Activated CD4-positive, alpha-beta T cell treated with anti-CD3 and anti-CD28 coated beads for 36 hours (primary cell): Measurements from ENCODE around the gene PSMD8. TPM values are rescaled to one million over a fixed set of nuclear protein-coding genes. Genes with fewer than 3 reads are reported as not detected.

ENCODE experiments used
- ATAC-seq: fragments of 200-7000 bp; cut with Tn5 transposase; one replicate; pipeline ENCODE4 v1.10.0; 2021; ENCODE audit warnings: mild to moderate bottlenecking, moderate library complexity
- CTCF ChIA-PET: fragments of 350-600 bp; sonication (Branson Sonifier 250); formaldehyde crosslinking; loops from one replicate; lab custom pipeline; 2021; ENCODE audit warnings: antibody characterized with exemption; lab: Charles Lee
- POLR2A ChIA-PET: fragments of 350-600 bp; sonication (Branson Sonifier 250); formaldehyde crosslinking; loops from one replicate; lab custom pipeline; 2021; ENCODE audit warnings: antibody characterized with exemption, inconsistent platforms; lab: Charles Lee
- DNase-seq: peaks from one replicate; pipeline ENCODE4 v3.0.0-alpha.2; 2020
- H3K27ac Mint-ChIP-seq: one replicate; pipeline ENCODE4 v1.8.0; 2021; ENCODE audit warnings: mixed read lengths
- H3K27me3 Mint-ChIP-seq: one replicate; pipeline ENCODE4 v1.8.0; 2021; ENCODE audit warnings: mixed read lengths
- H3K36me3 Mint-ChIP-seq: one replicate; pipeline ENCODE4 v1.8.0; 2021; ENCODE audit warnings: low read depth, mixed read lengths
- H3K4me1 Mint-ChIP-seq: one replicate; pipeline ENCODE4 v1.8.0; 2021; ENCODE audit warnings: mixed read lengths
- H3K4me3 Mint-ChIP-seq: one replicate; pipeline ENCODE4 v1.8.0; 2021; ENCODE audit warnings: mild to moderate bottlenecking, moderate library complexity, mixed read lengths
- H3K9me3 Mint-ChIP-seq: one replicate; pipeline ENCODE4 v1.8.0; 2021; ENCODE audit warnings: low read depth, mixed read lengths
- intact Hi-C, 2 experiments: fragments of 100-400 bp; cut with DNase I in 1 of 2; cut with micrococcal nuclease in 1 of 2; formaldehyde crosslinking; loops; one replicate each; pipeline versions ENCODE4 v1.14.2 to v1.15.1; 2022 to 2024; cut with DNase I, micrococcal nuclease
- total RNA-seq, 2 experiments: library from RNA; stranded (reverse); gene quantifications; one replicate each; pipeline ENCODE4 v1.2.3, GENCODE V29; 2021

Gene PSMD8
- total RNA-seq, 2 experiments from 2014 or later: 219 to 275 TPM

DNA sequence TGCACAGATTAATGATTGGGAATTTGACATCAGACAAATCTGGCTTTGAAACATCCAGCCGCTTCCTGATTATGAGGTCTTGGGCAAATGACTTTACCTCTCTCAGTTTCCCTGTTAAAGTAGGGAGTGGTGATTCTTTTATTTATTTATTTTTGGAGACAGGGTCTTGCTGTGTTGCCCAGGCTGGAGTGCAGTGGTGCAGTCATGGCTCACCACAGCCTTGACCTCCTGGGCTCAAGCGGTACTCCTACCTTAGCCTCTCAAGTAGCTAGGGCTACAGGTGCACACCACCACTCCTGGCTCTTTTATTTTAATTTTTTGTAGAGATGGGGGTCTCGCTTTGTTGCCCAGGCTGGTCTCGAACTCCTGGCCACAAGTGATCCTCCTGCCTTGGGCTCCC lies 2.7 kb downstream of the PSMD8 start:
- ATAC-seq: no peak
- CTCF ChIA-PET: no interaction called here

DNA sequence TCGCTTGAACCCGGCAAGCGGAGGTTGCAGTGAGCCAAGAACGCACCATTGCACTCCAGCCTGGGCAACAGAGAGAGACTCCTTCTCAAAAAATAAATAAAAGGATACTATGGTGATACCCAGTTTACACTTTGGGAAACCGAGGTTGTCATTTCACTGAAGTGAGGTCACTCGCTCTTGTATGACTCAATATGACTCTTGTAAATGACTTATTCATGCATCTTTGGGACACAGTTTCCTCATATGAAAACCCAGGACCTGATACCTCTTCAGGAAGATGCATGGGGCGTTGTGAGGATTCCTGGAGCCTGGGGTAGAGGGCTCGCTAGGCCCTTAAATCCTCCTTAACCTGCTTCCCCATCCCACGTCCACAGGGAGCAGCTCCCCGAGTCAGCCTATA lies 4.5 kb downstream of the PSMD8 start:
- DNase-seq: no peak
- intact Hi-C loops: no loop called here
- Mint-ChIP-seq H3K36me3 (peaks cover 73% of the 10 kb centered on the region), H3K4me3 (no peak overlapping the region), H3K4me1 (peaks cover 26% of the 10 kb centered on the region), H3K9me3 (no peaks in the 10 kb centered on the region), H3K27ac (no peak overlapping the region), H3K27me3 (no peaks in the 10 kb centered on the region)
- POLR2A ChIA-PET: no interaction called here
- CTCF ChIA-PET: interaction anchor here (0.7 kb wide), 1 partner anchor 1119 kb away, joined by 4 read pairs; no protein-coding TSS in a partner anchor
- no peak for ATAC-seq

More for the DNA sequence above, 2.7 kb downstream of the PSMD8 start:
- DNase-seq: no peak
- Mint-ChIP-seq H3K27me3 (no peaks in the 10 kb centered on the region), H3K4me3 (no peak overlapping the region), H3K27ac (peak overlapping the region; percentile 31), H3K36me3 (peaks cover 57% of the 10 kb centered on the region), H3K9me3 (no peaks in the 10 kb centered on the region), H3K4me1 (peaks cover 26% of the 10 kb centered on the region)
- intact Hi-C loops: no loop called here
- POLR2A ChIA-PET: no interaction called here

DNA sequence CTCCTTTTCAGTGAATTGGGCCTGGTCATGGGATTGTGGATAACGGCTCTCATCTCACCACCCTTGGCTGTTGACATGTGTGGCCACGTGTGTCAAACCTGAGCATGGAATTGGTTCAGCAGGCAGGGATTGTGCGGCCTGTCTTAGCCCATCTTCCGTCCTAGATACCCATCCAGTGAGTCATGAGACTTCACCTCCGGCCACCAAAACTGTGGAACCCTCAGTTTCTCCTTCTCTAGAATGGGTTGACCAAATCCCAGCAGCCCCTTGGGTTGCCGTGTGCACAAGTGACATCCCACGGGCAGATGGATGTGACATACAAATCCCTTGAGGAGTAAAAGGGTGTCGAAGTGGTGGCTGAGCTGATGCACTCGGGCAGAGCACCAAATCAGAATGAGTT lies 6.8 kb downstream of the PSMD8 start:
- Mint-ChIP-seq H3K36me3 (peaks cover 75% of the 10 kb centered on the region), H3K4me1 (peaks cover 12% of the 10 kb centered on the region), H3K27ac (no peak overlapping the region), H3K4me3 (no peak overlapping the region), H3K27me3 (no peaks in the 10 kb centered on the region), H3K9me3 (no peaks in the 10 kb centered on the region)
- ChIA-PET CTCF (no interaction called here), POLR2A (no interaction called here)
- intact Hi-C loops: no loop called here
- ATAC-seq (no peak), DNase-seq (no peak)

DNA sequence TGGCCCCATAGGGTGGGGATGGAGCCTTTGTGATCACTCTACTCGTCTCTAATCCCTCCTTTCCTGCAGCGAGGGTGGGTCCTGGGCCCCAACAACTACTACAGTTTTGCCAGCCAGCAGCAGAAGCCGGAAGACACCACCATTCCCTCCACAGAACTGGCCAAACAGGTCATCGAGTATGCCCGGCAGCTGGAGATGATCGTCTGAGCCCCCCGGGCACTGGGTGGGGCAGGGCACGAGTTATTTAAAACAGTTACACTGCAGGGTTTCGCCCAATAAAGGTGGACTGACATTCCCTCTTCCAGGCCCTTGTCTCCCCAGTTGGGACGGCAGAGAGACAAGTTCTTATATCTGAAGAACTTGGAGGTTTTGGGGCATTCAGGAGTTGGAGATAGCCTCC lies 8.8 kb downstream of the PSMD8 start:
- Mint-ChIP-seq H3K4me3 (no peak overlapping the region), H3K27me3 (peaks cover 4% of the 10 kb centered on the region), H3K4me1 (peaks cover 12% of the 10 kb centered on the region), H3K9me3 (no peaks in the 10 kb centered on the region), H3K36me3 (peaks cover 66% of the 10 kb centered on the region), H3K27ac (no peak overlapping the region)
- CTCF ChIA-PET: no interaction called here
- POLR2A ChIA-PET: no interaction called here
- intact Hi-C loops: no loop called here
- ATAC-seq: no peak
- DNase-seq: no peak

DNA sequence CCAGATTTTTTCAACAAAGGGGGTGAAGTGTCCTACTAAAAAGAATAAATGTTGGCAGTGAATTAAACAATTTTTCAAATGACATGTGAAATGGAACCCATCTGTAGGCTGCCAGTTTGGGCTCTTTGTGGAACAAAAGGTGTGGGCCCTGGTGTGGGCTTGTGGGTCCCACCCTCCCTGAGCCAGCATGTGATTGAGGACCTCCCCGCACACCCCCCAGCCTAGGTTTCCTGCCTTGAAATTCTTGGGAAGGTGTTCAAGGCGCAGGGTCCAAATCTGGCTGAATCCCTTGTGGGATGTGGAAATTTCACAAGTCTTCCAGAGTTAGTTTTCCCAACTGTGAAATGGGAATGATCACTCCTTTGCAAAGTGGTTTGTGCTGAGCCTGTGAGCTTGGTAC lies 9.4 kb downstream of the PSMD8 start:
- Mint-ChIP-seq H3K9me3 (no peaks in the 10 kb centered on the region), H3K4me1 (peaks cover 14% of the 10 kb centered on the region), H3K36me3 (peaks cover 66% of the 10 kb centered on the region), H3K27ac (no peak overlapping the region), H3K4me3 (no peak overlapping the region), H3K27me3 (peaks cover 4% of the 10 kb centered on the region)
- ATAC-seq (no peak), DNase-seq (no peak)
- ChIA-PET POLR2A (interaction anchor here (0.8 kb wide), 1 partner anchor 9 kb away, joined by 3 read pairs; the partner anchor contains the start of gene PSMD8), CTCF (interaction anchor here (1.0 kb wide), 1 partner anchor 19 kb away, joined by 4 read pairs; the partner anchor contains the start of gene FAM98C)
- intact Hi-C loops: no loop called here

DNA sequence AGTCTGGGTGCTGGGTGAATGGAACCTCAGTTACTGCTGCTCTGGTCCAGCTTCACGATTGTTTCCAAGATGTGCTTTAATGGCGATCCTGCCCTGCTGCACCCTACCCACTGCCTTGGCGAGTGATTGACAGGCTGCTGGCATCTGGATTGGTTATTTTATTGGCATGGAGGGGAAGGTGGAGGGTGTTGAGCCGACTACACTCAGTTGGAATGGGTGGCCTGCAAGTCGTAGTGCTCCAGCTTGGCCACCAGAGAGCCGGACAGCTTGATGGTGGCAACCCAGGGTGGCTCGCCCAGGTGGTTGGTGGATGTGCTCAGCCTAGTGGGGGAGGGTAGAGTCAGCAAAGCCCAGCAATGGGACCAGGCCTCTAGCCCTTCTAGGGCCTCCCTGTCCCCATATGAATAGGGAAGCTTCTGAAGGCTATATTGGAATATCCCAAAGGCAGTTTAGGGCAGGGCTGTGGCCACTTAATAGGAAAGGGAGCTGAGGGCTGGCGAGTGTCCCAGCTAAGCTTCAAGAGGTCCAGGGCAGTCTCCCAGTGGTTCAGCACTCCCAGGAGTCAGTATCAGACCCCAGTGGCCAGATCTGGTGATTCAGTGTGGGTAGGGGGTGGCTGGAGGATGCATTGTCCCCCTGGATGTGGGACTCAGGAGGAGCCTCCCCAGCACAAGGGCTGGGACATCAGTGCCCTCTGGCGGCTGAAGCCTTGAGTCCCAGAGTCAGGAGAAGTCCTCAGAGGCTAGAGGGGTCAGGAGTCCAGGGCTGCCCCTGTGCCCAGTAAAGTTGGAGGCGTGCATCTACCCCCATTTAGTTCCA lies 10.0 kb downstream of the PSMD8 start:
- no peak overlapping the region for H3K4me3 Mint-ChIP-seq
- peaks cover 5% of the 10 kb centered on the region for H3K27me3 Mint-ChIP-seq
- ATAC-seq (no peak), DNase-seq (no peak)
- H3K36me3 Mint-ChIP-seq: peaks cover 60% of the 10 kb centered on the region
- ChIA-PET CTCF (interaction anchor here (1.0 kb wide), 2 partner anchors 10 to 18 kb away, joined by 4 read pairs; partner anchors contain the start of genes FAM98C and PSMD8), POLR2A (interaction anchor here (0.8 to 1.1 kb wide), 2 partner anchors 10 kb away, joined by 3 read pairs; partner anchors contain the start of gene PSMD8)
- H3K4me1 Mint-ChIP-seq: peaks cover 20% of the 10 kb centered on the region
- intact Hi-C loops: loop anchor here (5.0 kb wide), 5 partner anchors 47 to 448 kb away; partner anchors contain the start of genes CATSPERG (in 1 of the 2), ECH1 (in 1 of the 2), EIF3K (in 1 of the 2) and MAP4K1 (in 1 of the 2)
- no peak overlapping the region for H3K27ac Mint-ChIP-seq
- H3K9me3 Mint-ChIP-seq: no peaks in the 10 kb centered on the region

DNA sequence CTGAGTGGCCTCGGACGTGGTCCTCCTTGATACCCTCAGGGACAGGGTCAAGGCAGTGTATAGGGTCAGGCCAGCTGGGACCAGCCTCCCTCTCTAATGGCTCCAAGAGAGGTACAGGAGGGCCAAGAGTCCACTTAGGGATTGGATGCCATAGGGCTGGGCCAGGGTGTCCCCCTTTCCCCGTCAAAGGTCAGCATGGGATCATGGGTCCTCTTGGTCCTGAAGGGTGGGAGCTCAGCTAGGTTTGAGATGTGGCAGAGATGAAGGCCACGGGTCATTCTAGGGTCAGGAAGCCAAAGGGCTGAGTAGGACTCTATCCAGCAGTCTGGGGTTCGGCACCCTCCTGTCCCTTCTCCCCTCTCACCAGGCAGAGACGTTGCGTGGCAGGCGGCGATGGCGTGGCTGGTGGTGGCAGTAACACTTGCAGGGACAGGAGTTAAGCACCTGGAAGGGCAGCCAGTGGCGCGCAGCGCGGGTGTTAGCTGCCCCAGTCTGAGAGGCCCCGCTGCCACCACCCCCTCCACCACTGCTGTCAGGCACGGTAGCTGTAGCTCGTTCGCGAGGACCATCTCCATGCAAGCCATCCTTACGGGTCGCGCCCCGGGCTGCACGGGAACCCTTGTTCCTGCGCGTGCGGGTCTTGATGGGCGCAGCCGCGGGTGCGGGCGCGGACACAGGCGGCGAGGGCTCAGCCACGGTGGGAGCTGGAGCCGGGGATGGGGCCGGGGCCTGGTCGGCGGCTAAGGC lies 10.9 kb downstream of the PSMD8 start:
- Mint-ChIP-seq H3K9me3 (no peaks in the 10 kb centered on the region), H3K36me3 (peaks cover 53% of the 10 kb centered on the region), H3K27me3 (peaks cover 9% of the 10 kb centered on the region), H3K4me3 (no peak overlapping the region), H3K27ac (no peak overlapping the region), H3K4me1 (peaks cover 24% of the 10 kb centered on the region)
- ChIA-PET POLR2A (interaction anchor here (1.1 kb wide), 1 partner anchor 11 kb away, joined by 3 read pairs; the partner anchor contains the start of gene PSMD8), CTCF (interaction anchor here (1.0 kb wide), 1 partner anchor 11 kb away, joined by 4 read pairs; the partner anchor contains the start of gene PSMD8)
- DNase-seq: peak; percentile 19
- intact Hi-C loops: loop anchor here (5.0 kb wide), 5 partner anchors 48 to 447 kb away; partner anchors contain the start of genes CATSPERG (in 1 of the 2), ECH1 (in 1 of the 2), EIF3K (in 1 of the 2) and MAP4K1 (in 1 of the 2)
- ATAC-seq: no peak

DNA sequence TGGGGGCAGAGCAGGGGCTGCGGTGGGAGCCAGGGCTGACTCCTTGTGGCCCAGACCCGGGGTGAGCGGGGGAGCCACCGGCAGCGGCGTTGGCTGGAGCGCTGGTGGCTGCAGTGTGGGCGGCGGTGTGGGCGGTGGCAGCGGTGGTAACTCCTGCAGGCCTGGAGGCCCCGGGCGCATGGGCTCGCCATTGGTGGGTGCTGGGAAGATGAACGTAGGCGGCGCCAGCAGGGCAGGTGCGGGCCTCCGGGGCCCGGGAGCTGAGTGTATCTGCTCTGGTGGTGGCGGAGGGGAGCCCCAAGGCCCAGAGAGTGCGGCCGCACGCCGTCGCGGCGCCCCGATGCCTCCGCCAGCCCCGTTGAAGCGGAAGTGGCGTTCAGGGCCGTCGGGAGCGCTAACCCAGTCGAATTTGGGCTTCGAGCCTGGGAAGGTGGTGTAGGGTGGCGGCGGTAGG lies 11.5 kb downstream of the PSMD8 start:
- CTCF ChIA-PET: no interaction called here
- peaks cover 24% of the 10 kb centered on the region for H3K4me1 Mint-ChIP-seq
- no peak overlapping the region for H3K27ac Mint-ChIP-seq
- H3K27me3 Mint-ChIP-seq: peaks cover 11% of the 10 kb centered on the region
- H3K36me3 Mint-ChIP-seq: peaks cover 47% of the 10 kb centered on the region
- POLR2A ChIA-PET: no interaction called here
- DNase-seq (peak; percentile 30), ATAC-seq (no peak)
- H3K9me3 Mint-ChIP-seq: no peaks in the 10 kb centered on the region
- H3K4me3 Mint-ChIP-seq: no peak overlapping the region
- intact Hi-C loops: loop anchor here (2.0 to 5.0 kb wide), 6 partner anchors 23 to 446 kb away; partner anchors contain the start of genes CATSPERG (in 1 of the 2), ECH1 (in 1 of the 2), EIF3K (in 1 of the 2) and MAP4K1 (in 1 of the 2)

DNA sequence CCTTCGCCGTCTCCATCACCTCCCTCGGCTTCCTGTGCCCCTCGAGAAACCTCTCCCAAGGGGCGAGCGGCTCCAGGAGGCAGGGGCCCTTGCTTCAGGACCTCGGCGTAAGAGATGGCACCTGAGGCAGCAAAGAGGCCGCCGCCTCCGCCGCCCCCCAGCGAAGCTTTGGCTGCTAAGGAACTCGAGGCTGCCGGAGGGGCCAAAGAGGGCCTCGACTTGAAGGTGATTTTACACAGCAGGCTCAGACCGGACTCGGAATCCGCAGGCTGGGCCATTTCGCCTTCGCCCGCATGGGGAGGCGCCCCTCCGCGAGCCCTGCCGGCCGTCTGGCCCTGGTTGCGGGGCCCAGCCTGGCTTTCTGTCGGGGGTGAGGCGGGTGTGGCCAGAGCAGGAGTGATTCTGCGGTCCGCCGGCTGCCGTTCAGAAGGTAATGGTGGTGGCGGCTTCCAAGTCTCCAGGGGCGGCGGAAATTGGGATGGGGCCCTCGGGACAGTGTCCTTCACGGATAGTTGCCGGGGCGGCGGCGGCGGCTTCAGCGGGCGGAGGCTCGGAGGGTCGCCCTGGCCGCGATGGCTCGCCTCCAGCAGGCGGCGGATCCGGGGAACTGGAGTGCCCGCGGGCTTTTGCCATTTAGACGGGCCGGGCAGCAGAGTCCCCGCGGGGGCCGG lies 12.1 kb downstream of the PSMD8 start:
- DNase-seq (no peak), ATAC-seq (no peak)
- peaks cover 24% of the 10 kb centered on the region for H3K4me1 Mint-ChIP-seq
- ChIA-PET POLR2A (no interaction called here), CTCF (interaction anchor here (0.6 kb wide), 1 partner anchor 12 kb away, joined by 7 read pairs; the partner anchor contains the start of gene PSMD8)
- no peaks in the 10 kb centered on the region for H3K9me3 Mint-ChIP-seq
- no peak overlapping the region for H3K27ac Mint-ChIP-seq
- no peak overlapping the region for H3K4me3 Mint-ChIP-seq
- intact Hi-C loops: loop anchor here (2.0 to 5.0 kb wide), 6 partner anchors 24 to 446 kb away; partner anchors contain the start of genes CATSPERG (in 1 of the 2), ECH1 (in 1 of the 2), EIF3K (in 1 of the 2) and MAP4K1 (in 1 of the 2)
- peaks cover 13% of the 10 kb centered on the region for H3K27me3 Mint-ChIP-seq
- H3K36me3 Mint-ChIP-seq: peaks cover 41% of the 10 kb centered on the region

DNA sequence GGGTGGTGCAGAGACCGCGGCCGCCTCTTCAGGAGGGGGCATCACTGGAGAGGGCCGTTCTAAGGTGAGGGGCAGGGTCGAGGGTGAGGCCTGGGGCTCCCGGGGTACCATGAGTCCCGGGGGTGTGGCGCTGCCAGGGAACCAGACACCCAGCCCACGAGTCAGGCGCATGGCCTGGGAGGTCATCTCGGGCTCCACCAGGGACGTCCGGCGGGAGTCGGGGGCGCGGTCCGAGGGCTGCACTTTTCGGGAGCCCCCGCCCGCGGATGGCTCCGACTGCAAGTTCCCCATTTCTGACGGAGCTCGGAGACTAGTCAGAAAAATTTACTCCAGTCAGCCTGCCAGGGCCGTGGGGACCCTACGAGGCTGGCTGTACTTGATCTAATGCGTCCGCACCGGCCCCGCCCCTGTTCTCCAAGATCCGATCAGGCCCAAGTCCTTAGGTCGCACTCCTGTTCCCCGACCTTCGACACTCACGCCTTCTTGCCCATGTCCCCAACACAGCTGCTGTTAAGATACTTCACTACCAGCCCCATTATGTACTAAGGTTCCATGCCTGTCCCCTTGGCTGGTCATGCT lies 12.7 kb downstream of the PSMD8 start:
- DNase-seq (no peak), ATAC-seq (no peak)
- CTCF ChIA-PET: interaction anchor here (0.7 to 3.6 kb wide), 4 partner anchors 13 to 104 kb away, joined by 3 to 28 read pairs (median 7); partner anchors contain the start of genes FAM98C and PSMD8
- peaks cover 24% of the 10 kb centered on the region for H3K4me1 Mint-ChIP-seq
- peaks cover 13% of the 10 kb centered on the region for H3K27me3 Mint-ChIP-seq
- intact Hi-C loops: loop anchor here (1.0 to 5.0 kb wide), 7 partner anchors 24 to 445 kb away; partner anchors contain the start of genes CATSPERG (in 1 of the 2), ECH1 (in 1 of the 2), EIF3K (in 1 of the 2) and MAP4K1 (in 1 of the 2)
- POLR2A ChIA-PET: interaction anchor here (0.5 to 1.9 kb wide), 6 partner anchors 9 to 1158 kb away, joined by 3 to 26 read pairs (median 4); partner anchors contain the start of genes FAM98C and PSMD8
- H3K9me3 Mint-ChIP-seq: no peaks in the 10 kb centered on the region
- H3K36me3 Mint-ChIP-seq: peaks cover 35% of the 10 kb centered on the region
- peak overlapping the region; percentile 27 for H3K27ac Mint-ChIP-seq
- peak overlapping the region; percentile 74 for H3K4me3 Mint-ChIP-seq
